ENCODE results near the gene AKAP10.

DNA sequence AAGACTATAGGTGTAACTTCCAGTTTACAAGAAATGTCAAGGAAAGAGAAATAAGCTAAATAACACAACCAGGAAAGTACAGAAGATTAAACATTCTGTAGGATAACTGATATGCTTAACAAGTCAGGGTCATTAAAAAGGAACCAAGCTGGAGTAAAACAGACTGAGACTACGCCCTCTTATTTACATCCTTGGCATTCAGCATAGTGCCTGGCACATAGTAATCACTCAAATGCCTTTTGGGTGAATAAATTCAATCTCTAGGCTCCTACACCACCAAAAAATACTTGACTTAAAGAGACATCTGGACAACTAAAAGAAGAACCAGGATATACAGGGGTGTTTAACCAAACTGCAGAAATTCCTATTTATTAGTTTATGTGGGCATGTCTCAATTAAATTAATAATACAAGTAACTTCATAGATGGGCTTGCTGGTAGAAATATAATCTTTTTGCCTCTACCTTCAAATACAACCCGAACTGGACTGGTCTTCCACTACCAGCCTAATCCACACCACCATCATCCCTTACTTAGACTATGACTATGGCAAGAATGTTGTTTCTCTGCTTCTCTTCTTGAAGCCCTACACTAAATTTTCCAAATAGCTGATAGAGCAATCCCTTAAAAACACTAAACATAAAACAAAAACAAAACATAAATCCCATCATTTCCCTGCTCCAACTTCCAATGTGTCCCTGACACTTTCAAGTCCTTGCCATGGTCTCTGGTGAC lies 62.2 kb downstream of the AKAP10 start:
- TF ChIP-seq EZH2 (IDR thresholded peaks at IDR 0.05; ENCODE audit: borderline replicate concordance, low read length) = no peak
- TF ChIP-seq, protein P1, sequence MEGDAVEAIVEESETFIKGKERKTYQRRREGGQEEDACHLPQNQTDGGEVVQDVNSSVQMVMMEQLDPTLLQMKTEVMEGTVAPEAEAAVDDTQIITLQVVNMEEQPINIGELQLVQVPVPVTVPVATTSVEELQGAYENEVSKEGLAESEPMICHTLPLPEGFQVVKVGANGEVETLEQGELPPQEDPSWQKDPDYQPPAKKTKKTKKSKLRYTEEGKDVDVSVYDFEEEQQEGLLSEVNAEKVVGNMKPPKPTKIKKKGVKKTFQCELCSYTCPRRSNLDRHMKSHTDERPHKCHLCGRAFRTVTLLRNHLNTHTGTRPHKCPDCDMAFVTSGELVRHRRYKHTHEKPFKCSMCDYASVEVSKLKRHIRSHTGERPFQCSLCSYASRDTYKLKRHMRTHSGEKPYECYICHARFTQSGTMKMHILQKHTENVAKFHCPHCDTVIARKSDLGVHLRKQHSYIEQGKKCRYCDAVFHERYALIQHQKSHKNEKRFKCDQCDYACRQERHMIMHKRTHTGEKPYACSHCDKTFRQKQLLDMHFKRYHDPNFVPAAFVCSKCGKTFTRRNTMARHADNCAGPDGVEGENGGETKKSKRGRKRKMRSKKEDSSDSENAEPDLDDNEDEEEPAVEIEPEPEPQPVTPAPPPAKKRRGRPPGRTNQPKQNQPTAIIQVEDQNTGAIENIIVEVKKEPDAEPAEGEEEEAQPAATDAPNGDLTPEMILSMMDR (IDR thresholded peaks at IDR 0.05; ENCODE audit: low read length) = no peak

Data from OCI-LY1 (cell line).